ENCODE results near the gene ELN.

DNA sequence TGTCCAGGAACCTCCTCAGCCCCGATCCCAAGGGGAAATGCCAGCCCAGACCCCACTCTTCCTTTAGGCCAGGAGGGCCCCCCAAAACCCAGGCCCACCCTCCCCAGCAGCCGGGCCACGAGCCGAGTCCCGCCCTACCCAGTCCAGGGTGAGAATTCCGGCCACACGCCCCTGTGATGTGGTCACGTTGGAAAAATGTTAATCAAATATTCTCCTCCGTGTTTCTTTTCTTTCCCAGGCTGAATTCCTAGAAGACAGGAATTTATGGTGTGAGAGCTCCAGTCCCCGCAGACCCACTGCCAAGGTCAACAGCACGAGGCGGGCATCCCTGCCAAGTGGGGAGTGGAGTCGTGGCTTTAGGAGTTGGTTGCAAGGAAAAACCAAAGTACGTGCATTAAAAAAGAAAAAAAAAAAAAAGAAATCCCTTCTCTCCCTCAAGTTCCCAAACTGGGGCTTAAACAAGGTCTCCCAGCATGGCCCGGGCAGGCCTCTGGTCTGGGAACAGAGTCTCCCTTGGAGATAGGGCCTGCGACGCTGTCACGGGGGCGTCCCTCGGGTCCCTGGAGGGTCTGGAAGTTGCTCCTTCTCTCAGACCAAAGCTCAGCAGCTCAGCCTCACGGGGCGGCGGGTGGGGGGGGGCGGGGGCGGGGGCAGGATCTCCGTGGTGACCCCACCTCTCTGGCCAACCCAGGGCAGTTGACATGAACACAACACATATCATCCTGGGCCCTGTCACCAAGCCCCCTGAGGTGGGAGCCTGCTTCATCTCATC is 28.1 kb upstream of the ELN start:
- TF ChIP-seq CTCF (IDR thresholded peaks at IDR 0.05; ENCODE audit: poor library complexity): no peak
- no peak for TF ChIP-seq EZH2phosphoT487 (IDR thresholded peaks at IDR 0.05; ENCODE audit: low read depth, severe bottlenecking, unreplicated experiment)

Data from hepatocyte (in vitro differentiated cells).